WTC11 (cell line): ENCODE data around the gene PRKN. TPM values are rescaled to one million over a fixed set of nuclear protein-coding genes. Genes with fewer than 3 reads are reported as not detected.

ENCODE experiments used
- ATAC-seq: fragments of 200-7000 bp; cut with Tn5 transposase; 2 replicates; pipeline ENCODE4 v1.10.0; 2021; ENCODE audit warnings: mild to moderate bottlenecking, moderate library complexity
- CTCF ChIA-PET: fragments of 300-600 bp; sonication (Branson Sonifier 250); formaldehyde crosslinking; loops from one replicate; lab custom pipeline; 2021; ENCODE audit warnings: antibody characterized with exemption; lab: Charles Lee
- POLR2A ChIA-PET: fragments of 350-600 bp; sonication (Branson Sonifier 250); formaldehyde crosslinking; loops from one replicate; lab custom pipeline; 2021; ENCODE audit warnings: antibody characterized with exemption; lab: Charles Lee
- DNase-seq: peaks from one replicate; pipeline ENCODE4 v3.0.0; 2021; ENCODE audit warnings: low spot score
- H3K27ac Mint-ChIP-seq: 2 replicates; pipeline ENCODE4 v1.8.0; 2021; ENCODE audit warnings: mixed read lengths
- H3K27me3 Mint-ChIP-seq: 2 replicates; pipeline ENCODE4 v1.8.0; 2021; ENCODE audit warnings: low read depth, mild to moderate bottlenecking, moderate library complexity, mixed read lengths
- H3K36me3 Mint-ChIP-seq: 2 replicates; pipeline ENCODE4 v1.8.0; 2021; ENCODE audit warnings: mixed read lengths
- H3K4me1 Mint-ChIP-seq: 2 replicates; pipeline ENCODE4 v1.8.0; 2022; ENCODE audit warnings: mixed read lengths
- H3K4me3 Mint-ChIP-seq: 2 replicates; pipeline ENCODE4 v1.8.0; 2021; ENCODE audit warnings: mild to moderate bottlenecking, moderate library complexity, mixed read lengths
- H3K9me3 Mint-ChIP-seq: 2 replicates; pipeline ENCODE4 v1.8.0; 2021; ENCODE audit warnings: mixed read lengths
- CREB1 ChIP-seq: sonication (generic); formaldehyde crosslinking; IDR thresholded peaks from 2 replicates; pipeline ENCODE4 v1.8.0; 2023; ENCODE audit warnings: mild to moderate bottlenecking, missing genetic modification reagents
- EMX1 ChIP-seq: fragments of 250-450 bp; sonication (Bioruptor Pico); IDR thresholded peaks from 2 replicates; pipeline ENCODE4 v1.8.0; 2021; ENCODE audit warnings: mild to moderate bottlenecking
- GTF2I ChIP-seq: fragments of 250-450 bp; sonication (Bioruptor Pico); conservative IDR thresholded peaks from 2 replicates; pipeline ENCODE4 v1.4.0; 2021; ENCODE audit warnings: mild to moderate bottlenecking
- NFATC4 ChIP-seq: fragments of 250-450 bp; sonication (Bioruptor Pico); IDR thresholded peaks from 2 replicates; pipeline ENCODE4 v1.9.0; 2021; ENCODE audit warnings: mild to moderate bottlenecking
- NR1H2 ChIP-seq: sonication (generic); formaldehyde crosslinking; IDR thresholded peaks from 2 replicates; pipeline ENCODE4 v1.9.0; 2021; ENCODE audit warnings: mild to moderate bottlenecking, moderate library complexity, missing genetic modification reagents
- NR2C2 ChIP-seq: sonication (generic); formaldehyde crosslinking; IDR thresholded peaks from 2 replicates; pipeline ENCODE4 v1.8.0; 2022; ENCODE audit warnings: mild to moderate bottlenecking, missing genetic modification reagents
- SOX15 ChIP-seq: fragments of 250-450 bp; sonication (Bioruptor Pico); IDR thresholded peaks from 2 replicates; pipeline ENCODE4 v1.9.0; 2021; ENCODE audit warnings: mild to moderate bottlenecking
- SP1 ChIP-seq: sonication (generic); formaldehyde crosslinking; conservative IDR thresholded peaks from 2 replicates; pipeline ENCODE4 v1.8.1; 2022; ENCODE audit warnings: missing genetic modification reagents
- ZBTB21 ChIP-seq: sonication (generic); formaldehyde crosslinking; IDR thresholded peaks from 2 replicates; pipeline ENCODE4 v1.8.1; 2023; ENCODE audit warnings: mild to moderate bottlenecking, missing genetic modification reagents, borderline replicate concordance
- ZNF671 ChIP-seq: fragments of 250-450 bp; sonication (Bioruptor Pico); IDR thresholded peaks from 2 replicates; pipeline ENCODE4 v1.8.0; 2021; ENCODE audit warnings: mild to moderate bottlenecking
- total RNA-seq: library from RNA; stranded (reverse); gene quantifications from 3 replicates; pipeline ENCODE4 v1.2.3, GENCODE V29; 2021
- TF ChIP-seq, protein P1 (sequence below): fragments of 250-450 bp; sonication (Bioruptor Pico); IDR thresholded peaks from 2 replicates; pipeline ENCODE4 v1.9.0; 2021; ENCODE audit warnings: mild to moderate bottlenecking, borderline replicate concordance
- TF ChIP-seq, protein P2 (sequence below): fragments of 250-450 bp; sonication (Bioruptor Pico); IDR thresholded peaks from 2 replicates; pipeline ENCODE4 v1.8.0; 2021; ENCODE audit warnings: mild to moderate bottlenecking
- TF ChIP-seq, protein P3 (sequence below): sonication (generic); formaldehyde crosslinking; IDR thresholded peaks from 2 replicates; pipeline ENCODE4 v1.8.1; 2022; ENCODE audit warnings: mild to moderate bottlenecking, moderate library complexity, missing genetic modification reagents
- TF ChIP-seq, protein P4 (sequence below): fragments of 250-450 bp; sonication (Bioruptor Pico); IDR thresholded peaks from 2 replicates; pipeline ENCODE4 v1.9.0; 2021; ENCODE audit warnings: mild to moderate bottlenecking
- TF ChIP-seq, protein P5 (sequence below): sonication (generic); formaldehyde crosslinking; IDR thresholded peaks from 2 replicates; pipeline ENCODE4 v1.8.0; 2022; ENCODE audit warnings: mild to moderate bottlenecking, missing genetic modification reagents
- TF ChIP-seq, protein P6 (sequence below): fragments of 200-600 bp; IDR thresholded peaks from 2 replicates; pipeline ENCODE4 v1.8.0; 2022; ENCODE audit warnings: antibody characterized with exemption

Gene PRKN
- total RNA-seq, 1 experiment from 2014 or later = 0.59 TPM

DNA sequence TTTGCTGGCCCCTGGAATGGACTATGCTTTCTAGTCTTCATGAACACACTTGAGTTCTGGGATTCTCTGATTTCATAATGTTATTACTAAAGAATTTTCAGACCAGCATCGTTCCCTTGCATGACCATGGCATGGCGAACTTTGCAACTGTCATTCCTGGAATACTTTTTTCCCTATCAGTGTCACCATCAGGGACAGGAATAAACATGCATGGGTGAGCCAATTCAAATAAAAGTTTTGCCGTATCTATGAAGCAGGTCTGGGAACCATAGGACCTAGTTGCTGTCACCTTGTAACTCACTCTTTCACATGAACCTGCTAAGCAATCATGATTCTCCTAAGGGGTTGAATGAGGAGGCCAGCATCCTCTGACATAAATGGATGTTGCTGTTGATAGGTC, 1385.5 kb downstream of the PRKN start (continued):
- TF ChIP-seq, protein P1, sequence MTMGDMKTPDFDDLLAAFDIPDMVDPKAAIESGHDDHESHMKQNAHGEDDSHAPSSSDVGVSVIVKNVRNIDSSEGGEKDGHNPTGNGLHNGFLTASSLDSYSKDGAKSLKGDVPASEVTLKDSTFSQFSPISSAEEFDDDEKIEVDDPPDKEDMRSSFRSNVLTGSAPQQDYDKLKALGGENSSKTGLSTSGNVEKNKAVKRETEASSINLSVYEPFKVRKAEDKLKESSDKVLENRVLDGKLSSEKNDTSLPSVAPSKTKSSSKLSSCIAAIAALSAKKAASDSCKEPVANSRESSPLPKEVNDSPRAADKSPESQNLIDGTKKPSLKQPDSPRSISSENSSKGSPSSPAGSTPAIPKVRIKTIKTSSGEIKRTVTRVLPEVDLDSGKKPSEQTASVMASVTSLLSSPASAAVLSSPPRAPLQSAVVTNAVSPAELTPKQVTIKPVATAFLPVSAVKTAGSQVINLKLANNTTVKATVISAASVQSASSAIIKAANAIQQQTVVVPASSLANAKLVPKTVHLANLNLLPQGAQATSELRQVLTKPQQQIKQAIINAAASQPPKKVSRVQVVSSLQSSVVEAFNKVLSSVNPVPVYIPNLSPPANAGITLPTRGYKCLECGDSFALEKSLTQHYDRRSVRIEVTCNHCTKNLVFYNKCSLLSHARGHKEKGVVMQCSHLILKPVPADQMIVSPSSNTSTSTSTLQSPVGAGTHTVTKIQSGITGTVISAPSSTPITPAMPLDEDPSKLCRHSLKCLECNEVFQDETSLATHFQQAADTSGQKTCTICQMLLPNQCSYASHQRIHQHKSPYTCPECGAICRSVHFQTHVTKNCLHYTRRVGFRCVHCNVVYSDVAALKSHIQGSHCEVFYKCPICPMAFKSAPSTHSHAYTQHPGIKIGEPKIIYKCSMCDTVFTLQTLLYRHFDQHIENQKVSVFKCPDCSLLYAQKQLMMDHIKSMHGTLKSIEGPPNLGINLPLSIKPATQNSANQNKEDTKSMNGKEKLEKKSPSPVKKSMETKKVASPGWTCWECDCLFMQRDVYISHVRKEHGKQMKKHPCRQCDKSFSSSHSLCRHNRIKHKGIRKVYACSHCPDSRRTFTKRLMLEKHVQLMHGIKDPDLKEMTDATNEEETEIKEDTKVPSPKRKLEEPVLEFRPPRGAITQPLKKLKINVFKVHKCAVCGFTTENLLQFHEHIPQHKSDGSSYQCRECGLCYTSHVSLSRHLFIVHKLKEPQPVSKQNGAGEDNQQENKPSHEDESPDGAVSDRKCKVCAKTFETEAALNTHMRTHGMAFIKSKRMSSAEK (CRISPR knock-in tag) = no peak
- TF ChIP-seq, protein P2, sequence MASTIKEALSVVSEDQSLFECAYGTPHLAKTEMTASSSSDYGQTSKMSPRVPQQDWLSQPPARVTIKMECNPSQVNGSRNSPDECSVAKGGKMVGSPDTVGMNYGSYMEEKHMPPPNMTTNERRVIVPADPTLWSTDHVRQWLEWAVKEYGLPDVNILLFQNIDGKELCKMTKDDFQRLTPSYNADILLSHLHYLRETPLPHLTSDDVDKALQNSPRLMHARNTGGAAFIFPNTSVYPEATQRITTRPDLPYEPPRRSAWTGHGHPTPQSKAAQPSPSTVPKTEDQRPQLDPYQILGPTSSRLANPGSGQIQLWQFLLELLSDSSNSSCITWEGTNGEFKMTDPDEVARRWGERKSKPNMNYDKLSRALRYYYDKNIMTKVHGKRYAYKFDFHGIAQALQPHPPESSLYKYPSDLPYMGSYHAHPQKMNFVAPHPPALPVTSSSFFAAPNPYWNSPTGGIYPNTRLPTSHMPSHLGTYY = no peak
- TF ChIP-seq NR2C2 (CRISPR knock-in tag) = no peak

DNA sequence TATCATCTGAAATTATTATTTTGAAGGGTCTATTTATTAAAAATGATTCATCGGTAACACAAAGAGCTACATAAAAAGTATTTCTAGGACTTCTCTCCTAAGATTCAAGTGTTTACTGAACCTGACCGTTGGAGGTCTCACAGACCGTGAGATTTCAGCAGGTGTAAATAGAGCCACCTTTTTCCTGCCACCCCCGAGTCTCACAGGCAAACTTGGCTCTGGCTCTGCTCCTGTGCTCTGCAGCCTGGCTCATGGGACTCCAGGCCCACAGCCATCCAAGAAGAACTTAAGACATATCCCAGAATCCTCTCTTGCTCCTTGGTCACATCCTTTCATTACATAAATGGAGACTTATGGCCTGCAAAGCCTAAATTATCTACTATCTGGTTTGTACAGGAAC, 1385.9 kb downstream of the PRKN start:
- no peaks in the 10 kb centered on the region for H3K27me3 Mint-ChIP-seq
- DNase-seq (no peak), ATAC-seq (no peak)
- peaks cover 24% of the 10 kb centered on the region for H3K9me3 Mint-ChIP-seq
- TF ChIP-seq, protein P3, sequence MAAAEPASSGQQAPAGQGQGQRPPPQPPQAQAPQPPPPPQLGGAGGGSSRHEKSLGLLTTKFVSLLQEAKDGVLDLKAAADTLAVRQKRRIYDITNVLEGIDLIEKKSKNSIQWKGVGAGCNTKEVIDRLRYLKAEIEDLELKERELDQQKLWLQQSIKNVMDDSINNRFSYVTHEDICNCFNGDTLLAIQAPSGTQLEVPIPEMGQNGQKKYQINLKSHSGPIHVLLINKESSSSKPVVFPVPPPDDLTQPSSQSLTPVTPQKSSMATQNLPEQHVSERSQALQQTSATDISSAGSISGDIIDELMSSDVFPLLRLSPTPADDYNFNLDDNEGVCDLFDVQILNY (CRISPR knock-in tag) = no peak
- TF ChIP-seq ZBTB21 (CRISPR knock-in tag) (no peak), CREB1 (no peak), ZNF671 (CRISPR knock-in tag) (no peak), NR1H2 (CRISPR knock-in tag) (no peak), EMX1 (CRISPR knock-in tag) (no peak), GTF2I (no peak), NFATC4 (CRISPR knock-in tag) (no peak), SOX15 (CRISPR knock-in tag) (no peak)
- TF ChIP-seq, protein P4, sequence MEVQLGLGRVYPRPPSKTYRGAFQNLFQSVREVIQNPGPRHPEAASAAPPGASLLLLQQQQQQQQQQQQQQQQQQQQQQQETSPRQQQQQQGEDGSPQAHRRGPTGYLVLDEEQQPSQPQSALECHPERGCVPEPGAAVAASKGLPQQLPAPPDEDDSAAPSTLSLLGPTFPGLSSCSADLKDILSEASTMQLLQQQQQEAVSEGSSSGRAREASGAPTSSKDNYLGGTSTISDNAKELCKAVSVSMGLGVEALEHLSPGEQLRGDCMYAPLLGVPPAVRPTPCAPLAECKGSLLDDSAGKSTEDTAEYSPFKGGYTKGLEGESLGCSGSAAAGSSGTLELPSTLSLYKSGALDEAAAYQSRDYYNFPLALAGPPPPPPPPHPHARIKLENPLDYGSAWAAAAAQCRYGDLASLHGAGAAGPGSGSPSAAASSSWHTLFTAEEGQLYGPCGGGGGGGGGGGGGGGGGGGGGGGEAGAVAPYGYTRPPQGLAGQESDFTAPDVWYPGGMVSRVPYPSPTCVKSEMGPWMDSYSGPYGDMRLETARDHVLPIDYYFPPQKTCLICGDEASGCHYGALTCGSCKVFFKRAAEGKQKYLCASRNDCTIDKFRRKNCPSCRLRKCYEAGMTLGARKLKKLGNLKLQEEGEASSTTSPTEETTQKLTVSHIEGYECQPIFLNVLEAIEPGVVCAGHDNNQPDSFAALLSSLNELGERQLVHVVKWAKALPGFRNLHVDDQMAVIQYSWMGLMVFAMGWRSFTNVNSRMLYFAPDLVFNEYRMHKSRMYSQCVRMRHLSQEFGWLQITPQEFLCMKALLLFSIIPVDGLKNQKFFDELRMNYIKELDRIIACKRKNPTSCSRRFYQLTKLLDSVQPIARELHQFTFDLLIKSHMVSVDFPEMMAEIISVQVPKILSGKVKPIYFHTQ (CRISPR knock-in tag) = no peak
- no peaks in the 10 kb centered on the region for H3K4me1 Mint-ChIP-seq
- no peak overlapping the region for H3K27ac Mint-ChIP-seq
- POLR2A ChIA-PET = no interaction called here
- CTCF ChIA-PET = no interaction called here
- H3K4me3 Mint-ChIP-seq = no peak overlapping the region
- peaks cover 11% of the 10 kb centered on the region for H3K36me3 Mint-ChIP-seq

DNA sequence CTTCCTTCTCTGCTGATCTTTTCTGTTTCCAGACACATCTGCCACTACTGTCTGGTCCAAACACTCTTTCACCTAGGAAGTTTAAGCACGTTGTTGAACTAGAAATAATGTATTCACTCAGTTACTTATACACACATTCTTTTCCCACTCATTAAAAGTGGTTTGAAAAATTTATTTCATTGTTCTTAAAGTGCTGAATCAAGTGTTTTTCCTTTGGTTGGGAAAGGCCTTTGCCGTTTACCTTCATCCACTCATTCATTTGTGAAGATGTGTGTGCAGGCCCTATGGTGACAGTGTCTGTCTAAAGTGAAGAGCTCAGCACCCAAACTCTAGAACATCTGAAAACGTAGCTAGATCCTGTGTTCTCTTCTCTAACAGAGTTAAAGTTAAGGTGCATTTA, 1389.6 kb downstream of the PRKN start:
- ATAC-seq (no peak), DNase-seq (no peak)
- POLR2A ChIA-PET = no interaction called here

More for the DNA sequence above, 1389.6 kb downstream of the PRKN start:
- CTCF ChIA-PET = no interaction called here
- H3K4me3 Mint-ChIP-seq = no peak overlapping the region
- no peaks in the 10 kb centered on the region for H3K27me3 Mint-ChIP-seq
- H3K36me3 Mint-ChIP-seq = peaks cover 21% of the 10 kb centered on the region
- H3K27ac Mint-ChIP-seq = no peak overlapping the region
- H3K9me3 Mint-ChIP-seq = peaks cover 38% of the 10 kb centered on the region
- TF ChIP-seq, protein P5, sequence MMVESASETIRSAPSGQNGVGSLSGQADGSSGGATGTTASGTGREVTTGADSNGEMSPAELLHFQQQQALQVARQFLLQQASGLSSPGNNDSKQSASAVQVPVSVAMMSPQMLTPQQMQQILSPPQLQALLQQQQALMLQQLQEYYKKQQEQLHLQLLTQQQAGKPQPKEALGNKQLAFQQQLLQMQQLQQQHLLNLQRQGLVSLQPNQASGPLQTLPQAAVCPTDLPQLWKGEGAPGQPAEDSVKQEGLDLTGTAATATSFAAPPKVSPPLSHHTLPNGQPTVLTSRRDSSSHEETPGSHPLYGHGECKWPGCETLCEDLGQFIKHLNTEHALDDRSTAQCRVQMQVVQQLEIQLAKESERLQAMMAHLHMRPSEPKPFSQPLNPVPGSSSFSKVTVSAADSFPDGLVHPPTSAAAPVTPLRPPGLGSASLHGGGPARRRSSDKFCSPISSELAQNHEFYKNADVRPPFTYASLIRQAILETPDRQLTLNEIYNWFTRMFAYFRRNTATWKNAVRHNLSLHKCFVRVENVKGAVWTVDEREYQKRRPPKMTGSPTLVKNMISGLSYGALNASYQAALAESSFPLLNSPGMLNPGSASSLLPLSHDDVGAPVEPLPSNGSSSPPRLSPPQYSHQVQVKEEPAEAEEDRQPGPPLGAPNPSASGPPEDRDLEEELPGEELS (CRISPR knock-in tag) = no peak
- TF ChIP-seq, protein P6, sequence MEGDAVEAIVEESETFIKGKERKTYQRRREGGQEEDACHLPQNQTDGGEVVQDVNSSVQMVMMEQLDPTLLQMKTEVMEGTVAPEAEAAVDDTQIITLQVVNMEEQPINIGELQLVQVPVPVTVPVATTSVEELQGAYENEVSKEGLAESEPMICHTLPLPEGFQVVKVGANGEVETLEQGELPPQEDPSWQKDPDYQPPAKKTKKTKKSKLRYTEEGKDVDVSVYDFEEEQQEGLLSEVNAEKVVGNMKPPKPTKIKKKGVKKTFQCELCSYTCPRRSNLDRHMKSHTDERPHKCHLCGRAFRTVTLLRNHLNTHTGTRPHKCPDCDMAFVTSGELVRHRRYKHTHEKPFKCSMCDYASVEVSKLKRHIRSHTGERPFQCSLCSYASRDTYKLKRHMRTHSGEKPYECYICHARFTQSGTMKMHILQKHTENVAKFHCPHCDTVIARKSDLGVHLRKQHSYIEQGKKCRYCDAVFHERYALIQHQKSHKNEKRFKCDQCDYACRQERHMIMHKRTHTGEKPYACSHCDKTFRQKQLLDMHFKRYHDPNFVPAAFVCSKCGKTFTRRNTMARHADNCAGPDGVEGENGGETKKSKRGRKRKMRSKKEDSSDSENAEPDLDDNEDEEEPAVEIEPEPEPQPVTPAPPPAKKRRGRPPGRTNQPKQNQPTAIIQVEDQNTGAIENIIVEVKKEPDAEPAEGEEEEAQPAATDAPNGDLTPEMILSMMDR = no peak
- no peak for TF ChIP-seq SP1 (CRISPR knock-in tag)
- TF ChIP-seq, all 79 proteins: peak for 0
- no peaks in the 10 kb centered on the region for H3K4me1 Mint-ChIP-seq
